Pancreas (tissue), 10 donors: ENCODE results near the gene SAMD11. TPM values are rescaled to one million over a fixed set of nuclear protein-coding genes. Genes with fewer than 3 reads are reported as not detected.

Source experiments
- ATAC-seq, 4 donors: fragments of 200-7000 bp; cut with Tn5 transposase; one replicate each; pipeline versions ENCODE4 v1.8.0 to v1.9.1; 2020; ENCODE audit warnings: mild to moderate bottlenecking in 4 of 4, moderate library complexity in 4 of 4
- DNase-seq, 6 donors: peaks; one replicate each; pipeline ENCODE4 v3.0.0-alpha.2; 2020
- FAIRE-seq: peaks from 2 replicates; lab custom pipeline; 2012; peaks lifted over from hg19 to GRCh38; lab: Jason Lieb, UNC
- H3K27ac ChIP-seq, 4 donors: fragments of 200-600 bp; sonication (generic); 1 replicate in 3 of 4; 2 replicates in 1 of 4; pipeline versions ENCODE4 v1.5.0 to v1.8.0; 2020
- H3K27me3 ChIP-seq, 4 donors: fragments of 200-600 bp; one replicate each; pipeline ENCODE4 v1.8.0; 2021
- H3K36me3 ChIP-seq, 3 donors: fragments of 200-600 bp; sonication (generic) in 1 of 3; one replicate each; pipeline versions ENCODE4 v1.5.0 to v1.8.0; 2020 to 2021
- H3K4me1 ChIP-seq, 3 donors: fragments of 200-600 bp; one replicate each; pipeline ENCODE4 v1.8.0; 2021
- H3K4me3 ChIP-seq, 4 donors: fragments of 200-600 bp; sonication (generic) in 2 of 4; one replicate each; pipeline versions ENCODE4 v1.5.0 to v1.8.0; 2020 to 2021
- H3K9me3 ChIP-seq, 4 donors: fragments of 200-600 bp; one replicate each; pipeline ENCODE4 v1.8.0; 2021
- WGBS, 2 donors: extraction: QIAGEN DNeasy Blood & Tissue Kit; methylation state at CpG; one replicate each; pipeline ENCODE4 v1.1.7; 2013; 5-methylcytosine and 5-hydroxymethylcytosine counted together
- intact Hi-C, 3 donors: fragments of 100-400 bp; cut with DNase I; formaldehyde crosslinking; loops; one replicate each; pipeline versions ENCODE4 v1.11.1 to v1.14.2; 2022
- polyA plus RNA-seq, 2 donors: library from polyadenylated mRNA; stranded (reverse); fragments of 200-250 nt; gene quantifications; one replicate each; pipeline ENCODE4 v1.2.3, GENCODE V29; 2013
- total RNA-seq, 6 donors: library from RNA; stranded (reverse); fragmentation: NEBNext Ultra II Directional in 4 of 6; extraction: Animal tissue kit (Norgen Biotek cat#: 25700) in 4 of 6; gene quantifications; one replicate each; pipeline versions ENCODE4 v1.2.1 to v1.2.4, GENCODE V29; 2021 to 2023
- TF ChIP-seq, protein P1 (sequence below), 4 donors: fragments of 200-600 bp; sonication (generic) in 3 of 4; IDR thresholded peaks; one replicate each; pipeline versions ENCODE4 v1.5.0 to v1.8.0; 2021; ENCODE audit warnings: antibody characterized with exemption in 4 of 4
- donor health status: healthy with polysubstance abuse.
- donor health status: DM: no; HTN: no; CAD: no; lungs with moderate emphysema.
- donor health status: DM: no; HTN: no; CAD: no.
- donor health status: control.
- donor health status: control.
- donor health status: Bipolar disorder and iron deficiency.
- donor health status: DM: yes; HTN: yes; CAD: no.
- donor health status: DM: no; HTN: no; CAD: no.
- donor health status: DM: no; HTN: no; CAD: no.
- donor health status: DM: yes; HTN: yes; CAD: no.

SAMD11 gene
- total and polyA plus RNA-seq, 8 donors = 0.19 to 23.7 (median 3.5) TPM

GRCh38 chr1:921011-921837, 2.5 kb upstream of the SAMD11 start:
- WGBS, 2 donors = 24 to 28% methylated on average over 33 to 38 of the region's 38 CpGs
- Histone ChIP-seq H3K9me3 (no peaks in the 10 kb centered on the region), H3K27ac (no peak overlapping the region), H3K4me3 (peak overlapping the region in 1 of 4 donors; percentile 4), H3K27me3 (peaks cover 0 to 3% (median 0%) of the 10 kb centered on the region in 4 donors), H3K36me3 (no peaks in the 10 kb centered on the region), H3K4me1 (peaks cover 0 to 13% (median 10%) of the 10 kb centered on the region in 3 donors)
- FAIRE-seq (no peak), DNase-seq (peak in 5 of 6 donors; percentile 60 to 90 (median 77)), ATAC-seq (peak; percentile 79 to 84 (median 81))
- TF ChIP-seq, protein P1, sequence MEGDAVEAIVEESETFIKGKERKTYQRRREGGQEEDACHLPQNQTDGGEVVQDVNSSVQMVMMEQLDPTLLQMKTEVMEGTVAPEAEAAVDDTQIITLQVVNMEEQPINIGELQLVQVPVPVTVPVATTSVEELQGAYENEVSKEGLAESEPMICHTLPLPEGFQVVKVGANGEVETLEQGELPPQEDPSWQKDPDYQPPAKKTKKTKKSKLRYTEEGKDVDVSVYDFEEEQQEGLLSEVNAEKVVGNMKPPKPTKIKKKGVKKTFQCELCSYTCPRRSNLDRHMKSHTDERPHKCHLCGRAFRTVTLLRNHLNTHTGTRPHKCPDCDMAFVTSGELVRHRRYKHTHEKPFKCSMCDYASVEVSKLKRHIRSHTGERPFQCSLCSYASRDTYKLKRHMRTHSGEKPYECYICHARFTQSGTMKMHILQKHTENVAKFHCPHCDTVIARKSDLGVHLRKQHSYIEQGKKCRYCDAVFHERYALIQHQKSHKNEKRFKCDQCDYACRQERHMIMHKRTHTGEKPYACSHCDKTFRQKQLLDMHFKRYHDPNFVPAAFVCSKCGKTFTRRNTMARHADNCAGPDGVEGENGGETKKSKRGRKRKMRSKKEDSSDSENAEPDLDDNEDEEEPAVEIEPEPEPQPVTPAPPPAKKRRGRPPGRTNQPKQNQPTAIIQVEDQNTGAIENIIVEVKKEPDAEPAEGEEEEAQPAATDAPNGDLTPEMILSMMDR (IDR thresholded peaks at IDR 0.05) = peak; percentile 14 to 52 (median 38)
- intact Hi-C loops = no loop called here

GRCh38 chr1:923991-924655, 400 bp downstream of the SAMD11 start:
- ATAC-seq (peak in 1 of 4 donors; percentile 1), FAIRE-seq (no peak), DNase-seq (no peak)
- H3K9me3 ChIP-seq = no peaks in the 10 kb centered on the region
- H3K36me3 ChIP-seq = no peaks in the 10 kb centered on the region
- H3K4me3 ChIP-seq = peak overlapping the region in 3 of 4 donors; percentile 30 to 45 (median 43)
- intact Hi-C loops = no loop called here
- H3K4me1 ChIP-seq = peaks cover 0 to 13% (median 10%) of the 10 kb centered on the region in 3 donors
- TF ChIP-seq, protein P1 (IDR thresholded peaks at IDR 0.05) = no peak
- peaks cover 0 to 14% (median 0%) of the 10 kb centered on the region in 4 donors for H3K27me3 ChIP-seq
- 0 to 1% methylated on average over 67 to 98 of the region's 98 CpGs for WGBS, 2 donors
- no peak overlapping the region for H3K27ac ChIP-seq

GRCh38 chr1:924656-925560, 1.2 kb downstream of the SAMD11 start:
- 1% methylated on average over 105 to 119 of the region's 120 CpGs for WGBS, 2 donors
- ATAC-seq = peak in 3 of 4 donors; percentile 4 to 15 (median 6)
- no peak for FAIRE-seq
- H3K4me3 ChIP-seq = peak overlapping the region in 2 of 4 donors; percentile 43 to 45
- intact Hi-C loops = no loop called here
- TF ChIP-seq, protein P1 (IDR thresholded peaks at IDR 0.05) = no peak
- peaks cover 0 to 14% (median 0%) of the 10 kb centered on the region in 4 donors for H3K27me3 ChIP-seq
- H3K9me3 ChIP-seq = no peaks in the 10 kb centered on the region
- H3K4me1 ChIP-seq = peaks cover 0 to 13% (median 10%) of the 10 kb centered on the region in 3 donors
- H3K27ac ChIP-seq = no peak overlapping the region
- DNase-seq = peak in 2 of 6 donors; percentile 60 to 77
- H3K36me3 ChIP-seq = no peaks in the 10 kb centered on the region

DNA sequence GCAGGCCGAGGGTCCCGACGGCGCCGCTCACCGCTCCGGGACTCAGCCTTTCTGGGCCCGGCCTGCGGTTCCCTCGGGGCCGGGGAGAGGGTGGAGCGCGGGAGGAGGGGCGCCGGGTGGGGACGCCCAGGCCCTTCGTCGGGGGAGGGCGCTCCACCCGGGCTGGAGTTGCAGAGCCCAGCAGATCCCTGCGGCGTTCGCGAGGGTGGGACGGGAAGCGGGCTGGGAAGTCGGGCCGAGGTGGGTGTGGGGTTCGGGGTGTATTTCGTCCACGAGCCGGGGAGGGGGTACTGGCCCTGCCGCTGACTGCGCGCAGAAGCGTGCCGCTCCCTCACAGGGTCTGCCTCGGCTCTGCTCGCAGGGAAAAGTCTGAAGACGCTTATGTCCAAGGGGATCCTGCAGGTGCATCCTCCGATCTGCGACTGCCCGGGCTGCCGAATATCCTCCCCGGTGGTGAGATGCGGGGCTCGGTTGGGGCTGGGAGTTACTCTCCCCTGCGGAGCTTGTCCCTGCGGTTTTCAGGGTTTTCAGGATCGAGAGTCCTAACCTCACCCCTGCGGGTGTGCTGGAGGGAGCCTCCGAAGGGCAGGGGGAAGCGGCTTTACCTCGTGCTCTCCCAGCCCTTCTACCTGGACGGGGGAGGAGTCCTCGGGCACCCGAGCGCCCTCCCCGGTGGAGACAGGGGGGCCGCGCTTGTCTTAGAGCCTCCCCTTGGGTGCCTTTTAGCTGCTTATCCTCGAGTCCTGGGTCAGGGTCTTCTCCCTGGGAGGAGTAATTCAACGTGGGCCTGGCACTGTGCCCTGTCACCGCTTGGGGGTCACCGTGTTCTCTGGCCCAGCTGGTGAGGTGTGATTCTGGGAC, 2.1 kb downstream of the SAMD11 start:
- Histone ChIP-seq H3K9me3 (no peaks in the 10 kb centered on the region), H3K4me1 (peaks cover 0 to 10% (median 3%) of the 10 kb centered on the region in 3 donors), H3K27me3 (peaks cover 0 to 14% (median 0%) of the 10 kb centered on the region in 4 donors), H3K27ac (no peak overlapping the region), H3K4me3 (peak overlapping the region in 2 of 4 donors; percentile 13 to 45), H3K36me3 (no peaks in the 10 kb centered on the region)
- peak in 1 of 6 donors; percentile 44 for DNase-seq
- ATAC-seq = peak in 1 of 4 donors; percentile 15
- no peak for FAIRE-seq
- WGBS, 2 donors = 4 to 6% methylated on average over 40 to 65 of the region's 65 CpGs
- intact Hi-C loops = no loop called here
- TF ChIP-seq, protein P1 (IDR thresholded peaks at IDR 0.05) = no peak
